Right atrium auricular region (tissue), 2 donors: ENCODE measurements around the gene STRA6. TPM values are rescaled to one million over a fixed set of nuclear protein-coding genes. Genes with fewer than 3 reads are reported as not detected.

ENCODE experiments used
- DNase-seq: peaks from one replicate; pipeline ENCODE4 v3.0.0-alpha.2; 2019; ENCODE audit warnings: low spot score
- H3K27ac ChIP-seq, 2 donors: fragments of 200-600 bp; sonication (generic); 1 replicate in 1 of 2; 2 replicates in 1 of 2; pipeline ENCODE4 v1.5.1; 2016 to 2019
- H3K27me3 ChIP-seq, 2 donors: fragments of 200-600 bp; sonication (generic); one replicate each; pipeline versions ENCODE4 v1.5.1 to v1.6.0; 2017 to 2019
- H3K36me3 ChIP-seq: fragments of 200-600 bp; sonication (generic); one replicate; pipeline ENCODE4 v1.5.1; 2016
- H3K4me1 ChIP-seq, 2 donors: fragments of 200-600 bp; sonication (generic); one replicate each; pipeline versions ENCODE4 v1.5.1 to v1.6.0; 2017 to 2019
- H3K4me3 ChIP-seq, 2 donors: fragments of 200-600 bp; sonication (generic); 1 replicate in 1 of 2; 2 replicates in 1 of 2; pipeline ENCODE4 v1.5.1; 2017 to 2019; ENCODE audit warnings: mild to moderate bottlenecking in 1 of 2, moderate library complexity in 1 of 2
- H3K9me3 ChIP-seq, 2 donors: fragments of 200-600 bp; sonication (generic); one replicate each; pipeline ENCODE4 v1.5.1; 2019
- total RNA-seq, 2 donors: library from RNA; depleted of rRNA; stranded (reverse); fragments of >200 nt; gene quantifications; one replicate each; pipeline ENCODE4 v1.1.0, GENCODE V29; 2016
- TF ChIP-seq, protein P1 (sequence below), 2 donors: fragments of 200-600 bp; sonication (generic); IDR thresholded peaks; one replicate each; pipeline ENCODE4 v1.5.1; 2019; ENCODE audit warnings: antibody characterized with exemption in 2 of 2

The STRA6 gene
- total RNA-seq, 2 donors from 2014 or later = 0.22 to 0.55 TPM

DNA sequence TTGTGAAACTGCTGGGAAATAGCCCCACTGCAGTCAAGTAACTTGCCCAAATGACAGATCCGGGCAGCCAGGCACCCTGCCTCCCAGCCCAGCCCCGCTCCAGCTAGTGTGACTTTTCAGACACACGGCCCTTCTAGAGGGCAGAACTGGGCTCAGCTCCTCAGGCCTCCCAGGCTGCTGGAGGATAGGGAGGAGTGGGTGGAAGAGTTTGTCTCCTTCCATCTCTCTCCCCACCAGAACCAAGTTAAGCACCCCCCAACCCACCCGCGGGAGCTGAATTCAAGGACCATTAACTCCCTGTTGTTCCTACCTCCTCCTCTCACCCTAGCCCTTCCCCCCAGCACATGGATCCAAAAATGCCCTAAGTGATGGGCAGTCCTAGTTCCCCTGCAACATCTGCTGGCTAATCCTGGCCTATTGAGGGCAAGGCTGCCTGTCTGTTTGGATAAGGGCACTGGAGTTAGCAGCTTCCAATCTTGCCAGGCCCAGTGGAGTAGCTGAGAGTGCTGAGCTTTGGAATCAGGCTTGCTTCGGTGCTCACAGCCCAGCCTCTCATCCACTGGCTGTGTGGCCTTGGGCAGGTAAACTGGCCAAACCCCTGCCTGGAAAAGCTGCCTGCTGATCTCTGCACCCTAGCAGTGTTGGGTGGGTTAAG lies 36.6 kb upstream of the STRA6 start:
- Histone ChIP-seq H3K27me3 (no peaks in the 10 kb centered on the region), H3K4me1 (peaks cover 0 to 44% of the 10 kb centered on the region in 2 donors), H3K36me3 (no peaks in the 10 kb centered on the region), H3K9me3 (no peaks in the 10 kb centered on the region), H3K4me3 (no peak overlapping the region), H3K27ac (peak overlapping the region; percentile 55 to 64)
- DNase-seq = no peak
- TF ChIP-seq, protein P1, sequence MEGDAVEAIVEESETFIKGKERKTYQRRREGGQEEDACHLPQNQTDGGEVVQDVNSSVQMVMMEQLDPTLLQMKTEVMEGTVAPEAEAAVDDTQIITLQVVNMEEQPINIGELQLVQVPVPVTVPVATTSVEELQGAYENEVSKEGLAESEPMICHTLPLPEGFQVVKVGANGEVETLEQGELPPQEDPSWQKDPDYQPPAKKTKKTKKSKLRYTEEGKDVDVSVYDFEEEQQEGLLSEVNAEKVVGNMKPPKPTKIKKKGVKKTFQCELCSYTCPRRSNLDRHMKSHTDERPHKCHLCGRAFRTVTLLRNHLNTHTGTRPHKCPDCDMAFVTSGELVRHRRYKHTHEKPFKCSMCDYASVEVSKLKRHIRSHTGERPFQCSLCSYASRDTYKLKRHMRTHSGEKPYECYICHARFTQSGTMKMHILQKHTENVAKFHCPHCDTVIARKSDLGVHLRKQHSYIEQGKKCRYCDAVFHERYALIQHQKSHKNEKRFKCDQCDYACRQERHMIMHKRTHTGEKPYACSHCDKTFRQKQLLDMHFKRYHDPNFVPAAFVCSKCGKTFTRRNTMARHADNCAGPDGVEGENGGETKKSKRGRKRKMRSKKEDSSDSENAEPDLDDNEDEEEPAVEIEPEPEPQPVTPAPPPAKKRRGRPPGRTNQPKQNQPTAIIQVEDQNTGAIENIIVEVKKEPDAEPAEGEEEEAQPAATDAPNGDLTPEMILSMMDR (IDR thresholded peaks at IDR 0.05) = no peak

DNA sequence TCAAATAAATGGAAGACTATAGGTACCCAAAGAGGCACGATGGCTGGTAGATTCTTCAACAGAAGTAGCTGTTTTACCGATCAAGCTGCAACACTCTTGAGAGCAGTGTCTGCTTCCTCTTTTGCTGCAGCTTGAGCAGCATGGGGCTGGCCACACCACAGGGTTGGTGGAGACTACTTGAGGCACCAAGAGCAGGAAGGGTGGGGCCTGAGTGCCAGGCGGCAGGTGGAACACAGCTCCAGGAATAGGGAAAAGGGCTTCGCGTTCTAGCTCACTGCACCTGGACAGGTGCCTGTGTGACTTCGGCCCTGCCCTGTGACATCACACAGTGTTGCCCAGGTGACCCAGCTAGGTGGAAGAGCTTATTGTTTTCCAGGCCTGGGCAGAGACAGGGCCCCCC lies 33.4 kb upstream of the STRA6 start, which contains the start of gene CCDC33:
TSS of gene CCDC33 (plus strand) at position 365 of the 400 bp plus-strand sequence. CDS start 394 bp downstream, outside the sequence.
- H3K36me3 ChIP-seq = no peaks in the 10 kb centered on the region
- TF ChIP-seq, protein P1 (IDR thresholded peaks at IDR 0.05) = no peak
- H3K27me3 ChIP-seq = no peaks in the 10 kb centered on the region
- DNase-seq = no peak
- H3K4me1 ChIP-seq = peaks cover 0 to 21% of the 10 kb centered on the region in 2 donors
- H3K4me3 ChIP-seq = no peak within 1 kb of the TSS
- H3K27ac ChIP-seq = no peak within 1 kb of the TSS
- no peaks in the 10 kb centered on the region for H3K9me3 ChIP-seq

DNA sequence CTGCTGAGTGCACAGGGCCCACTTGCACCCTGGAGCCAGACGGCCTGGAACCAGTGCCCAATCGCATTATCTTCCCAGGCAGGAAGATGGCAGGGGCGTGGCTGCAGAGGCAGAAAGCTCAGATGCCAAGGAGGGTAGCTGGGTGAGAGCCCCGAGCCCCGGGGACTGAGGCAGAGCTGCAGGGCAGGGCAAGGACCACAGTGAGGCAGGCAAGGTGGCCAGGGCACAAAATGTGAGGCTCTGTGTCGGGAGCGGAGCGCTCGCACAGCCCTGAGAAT lies 31.9 kb upstream of the STRA6 start:
- Histone ChIP-seq H3K27ac (no peak overlapping the region), H3K27me3 (no peaks in the 10 kb centered on the region), H3K4me3 (no peak overlapping the region), H3K9me3 (no peaks in the 10 kb centered on the region), H3K36me3 (no peaks in the 10 kb centered on the region), H3K4me1 (peaks cover 0 to 7% of the 10 kb centered on the region in 2 donors)
- TF ChIP-seq, protein P1 (IDR thresholded peaks at IDR 0.05) = no peak
- DNase-seq = no peak

DNA sequence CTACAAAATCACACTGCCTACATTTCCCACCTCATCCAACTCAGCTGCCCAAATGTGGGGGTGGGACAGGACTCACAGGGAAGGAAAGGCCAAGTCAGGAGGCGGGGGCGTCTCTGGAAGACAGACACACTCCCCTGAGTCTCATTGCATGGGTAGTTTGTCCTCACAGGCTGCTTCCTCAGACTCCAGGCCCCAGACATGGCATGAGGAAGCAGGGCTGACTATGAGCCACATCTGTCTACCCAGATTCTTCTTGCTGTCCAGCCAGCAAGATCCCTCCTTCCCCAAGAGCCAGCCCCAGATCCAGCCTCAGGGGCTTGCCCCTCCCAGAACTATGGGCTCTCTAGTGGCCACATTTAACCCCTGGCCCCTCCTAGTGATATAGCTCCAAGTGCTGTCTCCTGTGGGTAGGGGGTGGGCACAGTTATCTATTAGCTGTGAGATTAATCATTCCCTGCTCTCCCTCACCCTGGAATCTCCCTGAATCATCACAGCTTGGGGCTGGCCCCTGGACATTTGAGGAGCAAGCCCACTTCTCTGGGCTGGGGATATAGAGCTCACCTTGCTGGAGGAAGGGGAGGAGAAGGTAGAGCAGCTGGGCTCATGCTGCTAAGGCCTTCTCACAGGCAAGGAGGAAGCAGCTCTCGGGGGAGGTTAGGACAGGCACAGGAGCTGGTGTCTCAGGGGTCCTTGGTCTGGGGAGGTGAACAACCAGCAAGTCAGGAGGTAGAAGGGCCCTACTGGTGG lies 31.4 kb upstream of the STRA6 start:
- no peak overlapping the region for H3K27ac ChIP-seq
- H3K36me3 ChIP-seq = no peaks in the 10 kb centered on the region
- no peak overlapping the region for H3K4me3 ChIP-seq
- H3K27me3 ChIP-seq = no peaks in the 10 kb centered on the region
- DNase-seq = no peak
- TF ChIP-seq, protein P1 (IDR thresholded peaks at IDR 0.05) = no peak
- H3K4me1 ChIP-seq = peaks cover 0 to 5% of the 10 kb centered on the region in 2 donors
- H3K9me3 ChIP-seq = no peaks in the 10 kb centered on the region

DNA sequence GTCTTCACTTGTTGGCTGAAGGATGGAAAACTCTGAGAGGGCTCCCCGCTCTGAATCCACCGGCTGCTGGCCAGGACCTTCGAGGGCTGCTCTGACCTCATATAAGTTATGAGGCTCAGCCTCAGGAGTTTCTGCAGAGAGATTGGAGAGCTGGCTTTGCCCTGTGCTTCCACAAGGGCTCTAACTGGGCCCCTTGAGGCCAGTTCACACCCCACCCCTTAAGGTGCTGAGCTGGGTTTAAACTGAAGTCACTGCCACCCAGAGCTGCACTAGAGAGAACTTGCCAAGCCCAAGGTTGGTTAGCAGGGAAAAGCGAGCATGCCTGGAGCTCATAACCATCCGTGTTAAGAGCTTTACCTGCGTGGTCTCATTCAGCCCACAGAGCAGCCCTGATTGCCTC lies 30.8 kb upstream of the STRA6 start:
- Histone ChIP-seq H3K27ac (no peak overlapping the region), H3K27me3 (no peaks in the 10 kb centered on the region), H3K36me3 (no peaks in the 10 kb centered on the region), H3K4me3 (no peak overlapping the region), H3K4me1 (peaks cover 0 to 10% of the 10 kb centered on the region in 2 donors), H3K9me3 (no peaks in the 10 kb centered on the region)
- DNase-seq = no peak
- TF ChIP-seq, protein P1 (IDR thresholded peaks at IDR 0.05) = no peak
